SK-N-SH (cell line): ENCODE measurements around the gene AP2A1. TPM values are rescaled to one million over a fixed set of nuclear protein-coding genes. Genes with fewer than 3 reads are reported as not detected.

Experiments
- CTCF ChIA-PET: fragments of 300-600, 350-600 bp; formaldehyde crosslinking; extraction: SDS; loops from one replicate; lab custom pipeline; 2021; lab: Yijun Ruan, JAX
- POLR2A ChIA-PET: fragments of 350-600 bp; sonication (Branson Sonifier 250); formaldehyde crosslinking; extraction: SDS; loops from one replicate; lab custom pipeline; 2020; ENCODE audit warnings: antibody characterized with exemption, inconsistent platforms; lab: Yijun Ruan, JAX
- DNase-seq: peaks from one replicate; pipeline ENCODE4 v3.0.0; 2012
- H2AFZ ChIP-seq: fragments of 200-600 bp; sonication (generic); 2 replicates; pipeline ENCODE4 v1.8.1; 2016; ENCODE audit warnings: antibody characterized with exemption, mild to moderate bottlenecking, low read depth
- H3F3A ChIP-seq: fragments of 200-600 bp; sonication (generic); replicated peaks from 2 replicates; pipeline ENCODE3; 2016; ENCODE audit warnings: antibody characterized with exemption, mild to moderate bottlenecking; ENCODE audit not compliant: insufficient read depth
- H3K27ac ChIP-seq, 2 experiments: fragments of 200-500 bp in 1 of 2; fragments of 200-600 bp in 1 of 2; sonication (Bioruptor generic) in 1 of 2; sonication (generic), shearing (Covaris generic) in 1 of 2; 2 replicates each; pipeline versions ENCODE4 v1.5.1 to v1.6.1; 2014 to 2016; ENCODE audit warnings: low read depth in 2 of 2, inconsistent platforms in 1 of 2, low read length in 1 of 2, mild to moderate bottlenecking in 1 of 2, mixed read lengths in 1 of 2
- H3K27me3 ChIP-seq: fragments of 200-600 bp; sonication (generic), shearing (Covaris generic); 2 replicates; pipeline ENCODE4 v1.6.1; 2016; ENCODE audit warnings: mixed run types; ENCODE audit not compliant: insufficient read depth
- H3K36me3 ChIP-seq, 2 experiments: fragments of 200-500 bp in 1 of 2; fragments of 200-600 bp in 1 of 2; sonication (Bioruptor generic) in 1 of 2; sonication (generic) in 1 of 2; replicated peaks in 1 of 2; 2 replicates each; pipeline versions ENCODE3 to v1.5.1; 2014 to 2016; ENCODE audit warnings: low read length in 1 of 2, mild to moderate bottlenecking in 1 of 2; ENCODE audit not compliant: insufficient read depth in 2 of 2, control insufficient read depth in 1 of 2
- H3K4me1 ChIP-seq, 2 experiments: fragments of 200-500 bp in 1 of 2; fragments of 200-600 bp in 1 of 2; sonication (Bioruptor generic) in 1 of 2; sonication (generic), shearing (Covaris generic) in 1 of 2; 2 replicates each; pipeline versions ENCODE4 v1.5.1 to v1.6.1; 2014 to 2016; ENCODE audit warnings: low read depth in 1 of 2, low read length in 1 of 2, mixed run types in 1 of 2; ENCODE audit not compliant: insufficient read depth in 2 of 2, control insufficient read depth in 1 of 2
- H3K4me2 ChIP-seq: fragments of 200-600 bp; sonication (generic), shearing (Covaris generic); 2 replicates; pipeline ENCODE4 v1.6.1; 2017; ENCODE audit warnings: mixed run types
- H3K4me3 ChIP-seq, 2 experiments: fragments of 200-500 bp in 1 of 2; fragments of 200-600 bp in 1 of 2; sonication (Bioruptor generic) in 1 of 2; sonication (generic), shearing (Covaris generic) in 1 of 2; 2 replicates each; pipeline versions ENCODE4 v1.5.1 to v1.8.1; 2014 to 2016; ENCODE audit warnings: low read depth in 2 of 2, inconsistent platforms in 1 of 2, low read length in 1 of 2, mild to moderate bottlenecking in 1 of 2, mixed read lengths in 1 of 2, moderate library complexity in 1 of 2
- H3K79me2 ChIP-seq: fragments of 200-600 bp; sonication (generic); 2 replicates; pipeline ENCODE4 v1.8.1; 2017; ENCODE audit warnings: mild to moderate bottlenecking; ENCODE audit not compliant: insufficient read depth
- H3K9ac ChIP-seq: fragments of 200-600 bp; sonication (generic); 2 replicates; pipeline ENCODE4 v1.6.1; 2017; ENCODE audit warnings: mixed run types
- H3K9me2 ChIP-seq: fragments of 200-600 bp; sonication (generic); 2 replicates; pipeline ENCODE4 v1.6.1; 2017; ENCODE audit warnings: mixed run types
- H3K9me3 ChIP-seq: fragments of 200-600 bp; sonication (generic); 2 replicates; pipeline ENCODE4 v1.6.1; 2017; ENCODE audit warnings: mixed run types, mild to moderate bottlenecking, moderate library complexity
- H4K20me1 ChIP-seq: fragments of 200-600 bp; sonication (generic); 2 replicates; pipeline ENCODE4 v1.6.1; 2017; ENCODE audit warnings: mild to moderate bottlenecking, mixed run types; ENCODE audit not compliant: insufficient read depth
- FOSL2 ChIP-seq: IDR thresholded peaks from 2 replicates; pipeline ENCODE4 v1.4.0; 2012; ENCODE audit warnings: low read depth, mild to moderate bottlenecking, moderate library complexity, borderline replicate concordance
- FOXJ3 ChIP-seq: sonication (generic); formaldehyde crosslinking; IDR thresholded peaks from 2 replicates; pipeline ENCODE4 v1.5.1; 2020; ENCODE audit warnings: mild to moderate bottlenecking, missing genetic modification reagents
- GABPA ChIP-seq: IDR thresholded peaks from 2 replicates; pipeline ENCODE4 v1.4.0; 2012; ENCODE audit warnings: low read depth, mild to moderate bottlenecking
- NFIC ChIP-seq: IDR thresholded peaks from 2 replicates; pipeline ENCODE4 v1.4.0; 2012; ENCODE audit warnings: borderline replicate concordance
- NRF1 ChIP-seq: IDR thresholded peaks from 2 replicates; pipeline ENCODE4 v1.6.1; 2012; ENCODE audit warnings: low read depth, mild to moderate bottlenecking, low read length
- POLR2AphosphoS5 ChIP-seq: IDR thresholded peaks from 2 replicates; pipeline ENCODE4 v1.6.1; 2012; ENCODE audit warnings: low read depth, low read length
- RCOR1 ChIP-seq: fragments of 150-350 bp; IDR thresholded peaks from 2 replicates; pipeline ENCODE4 v1.6.1; 2017; ENCODE audit warnings: antibody characterized with exemption, low read length
- TAF1 ChIP-seq: IDR thresholded peaks from 2 replicates; pipeline ENCODE4 v1.6.1; 2012; ENCODE audit warnings: low read depth, mild to moderate bottlenecking, low read length, moderate library complexity, borderline replicate concordance
- USF1 ChIP-seq: IDR thresholded peaks from 2 replicates; pipeline ENCODE4 v1.4.0; 2012; ENCODE audit warnings: low read depth, borderline replicate concordance
- WGBS: methylation state at CpG from one replicate; pipeline ENCODE4 v1.1.6; 2017; ENCODE audit warnings: low lambda C conversion rate; 5-methylcytosine and 5-hydroxymethylcytosine counted together
- polyA plus RNA-seq, 3 experiments: library from polyadenylated mRNA; depleted of rRNA; stranded (reverse); fragments of >200 nt; gene quantifications; 2 replicates each; pipeline ENCODE4 v1.2.3, GENCODE V29; 2012
- TF ChIP-seq, protein P1 (sequence below): IDR thresholded peaks from 2 replicates; pipeline ENCODE4 v1.6.1; 2012; ENCODE audit warnings: mild to moderate bottlenecking, low read depth, low read length, moderate library complexity
- TF ChIP-seq, protein P2 (sequence below): IDR thresholded peaks from 2 replicates; pipeline ENCODE4 v1.4.0; 2012; ENCODE audit warnings: low read depth, borderline replicate concordance

Gene AP2A1
- polyA plus RNA-seq, 1 of the 3 experiments (the other 2 are of a cell fraction) = 74.8 TPM

DNA sequence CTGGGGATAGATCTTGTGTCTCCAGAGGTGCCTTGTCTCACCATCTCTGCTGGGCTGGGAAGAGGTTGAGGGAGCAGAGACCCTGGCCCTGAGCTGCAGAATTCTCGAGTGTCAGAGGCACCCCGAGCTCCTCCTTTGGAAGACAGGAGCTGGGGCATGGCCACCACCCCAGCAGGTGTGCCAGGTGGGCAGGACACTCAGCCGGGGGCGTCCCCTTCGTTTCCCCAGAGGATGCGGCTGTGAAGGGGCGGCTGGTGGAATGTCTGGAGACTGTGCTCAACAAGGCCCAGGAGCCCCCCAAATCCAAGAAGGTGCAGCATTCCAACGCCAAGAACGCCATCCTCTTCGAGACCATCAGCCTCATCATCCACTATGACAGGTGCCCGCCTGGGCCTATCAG lies 31.8 kb downstream of the AP2A1 start:
- Histone ChIP-seq H3K9me3 (no peaks in the 10 kb centered on the region), H3K27me3 (no peaks in the 10 kb centered on the region), H3K9ac (no peak overlapping the region), H3K4me2 (no peak overlapping the region), H3K27ac (no peak overlapping the region), H3K4me1 (peaks cover 0 to 16% of the 10 kb centered on the region in 2 experiments; a peak in 1 of 4 replicates), H4K20me1 (no peaks in the 10 kb centered on the region), H3K79me2 (no peaks in the 10 kb centered on the region), H2AFZ (no peak overlapping the region), H3F3A (no peaks in the 10 kb centered on the region), H3K9me2 (no peaks in the 10 kb centered on the region), H3K36me3 (peaks cover 26 to 40% of the 10 kb centered on the region in 2 experiments), H3K4me3 (no peak overlapping the region)
- 100% methylated on average over 4 of the region's 11 CpGs for WGBS
- ChIA-PET POLR2A (no interaction called here), CTCF (no interaction called here)
- TF ChIP-seq, protein P1, sequence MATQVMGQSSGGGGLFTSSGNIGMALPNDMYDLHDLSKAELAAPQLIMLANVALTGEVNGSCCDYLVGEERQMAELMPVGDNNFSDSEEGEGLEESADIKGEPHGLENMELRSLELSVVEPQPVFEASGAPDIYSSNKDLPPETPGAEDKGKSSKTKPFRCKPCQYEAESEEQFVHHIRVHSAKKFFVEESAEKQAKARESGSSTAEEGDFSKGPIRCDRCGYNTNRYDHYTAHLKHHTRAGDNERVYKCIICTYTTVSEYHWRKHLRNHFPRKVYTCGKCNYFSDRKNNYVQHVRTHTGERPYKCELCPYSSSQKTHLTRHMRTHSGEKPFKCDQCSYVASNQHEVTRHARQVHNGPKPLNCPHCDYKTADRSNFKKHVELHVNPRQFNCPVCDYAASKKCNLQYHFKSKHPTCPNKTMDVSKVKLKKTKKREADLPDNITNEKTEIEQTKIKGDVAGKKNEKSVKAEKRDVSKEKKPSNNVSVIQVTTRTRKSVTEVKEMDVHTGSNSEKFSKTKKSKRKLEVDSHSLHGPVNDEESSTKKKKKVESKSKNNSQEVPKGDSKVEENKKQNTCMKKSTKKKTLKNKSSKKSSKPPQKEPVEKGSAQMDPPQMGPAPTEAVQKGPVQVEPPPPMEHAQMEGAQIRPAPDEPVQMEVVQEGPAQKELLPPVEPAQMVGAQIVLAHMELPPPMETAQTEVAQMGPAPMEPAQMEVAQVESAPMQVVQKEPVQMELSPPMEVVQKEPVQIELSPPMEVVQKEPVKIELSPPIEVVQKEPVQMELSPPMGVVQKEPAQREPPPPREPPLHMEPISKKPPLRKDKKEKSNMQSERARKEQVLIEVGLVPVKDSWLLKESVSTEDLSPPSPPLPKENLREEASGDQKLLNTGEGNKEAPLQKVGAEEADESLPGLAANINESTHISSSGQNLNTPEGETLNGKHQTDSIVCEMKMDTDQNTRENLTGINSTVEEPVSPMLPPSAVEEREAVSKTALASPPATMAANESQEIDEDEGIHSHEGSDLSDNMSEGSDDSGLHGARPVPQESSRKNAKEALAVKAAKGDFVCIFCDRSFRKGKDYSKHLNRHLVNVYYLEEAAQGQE = no peak
- TF ChIP-seq, protein P2, sequence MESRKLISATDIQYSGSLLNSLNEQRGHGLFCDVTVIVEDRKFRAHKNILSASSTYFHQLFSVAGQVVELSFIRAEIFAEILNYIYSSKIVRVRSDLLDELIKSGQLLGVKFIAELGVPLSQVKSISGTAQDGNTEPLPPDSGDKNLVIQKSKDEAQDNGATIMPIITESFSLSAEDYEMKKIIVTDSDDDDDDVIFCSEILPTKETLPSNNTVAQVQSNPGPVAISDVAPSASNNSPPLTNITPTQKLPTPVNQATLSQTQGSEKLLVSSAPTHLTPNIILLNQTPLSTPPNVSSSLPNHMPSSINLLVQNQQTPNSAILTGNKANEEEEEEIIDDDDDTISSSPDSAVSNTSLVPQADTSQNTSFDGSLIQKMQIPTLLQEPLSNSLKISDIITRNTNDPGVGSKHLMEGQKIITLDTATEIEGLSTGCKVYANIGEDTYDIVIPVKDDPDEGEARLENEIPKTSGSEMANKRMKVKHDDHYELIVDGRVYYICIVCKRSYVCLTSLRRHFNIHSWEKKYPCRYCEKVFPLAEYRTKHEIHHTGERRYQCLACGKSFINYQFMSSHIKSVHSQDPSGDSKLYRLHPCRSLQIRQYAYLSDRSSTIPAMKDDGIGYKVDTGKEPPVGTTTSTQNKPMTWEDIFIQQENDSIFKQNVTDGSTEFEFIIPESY = no peak
- TF ChIP-seq GABPA (no peak), FOXJ3 (CRISPR knock-in tag) (no peak), USF1 (no peak), TAF1 (no peak)
- DNase-seq = no peak

DNA sequence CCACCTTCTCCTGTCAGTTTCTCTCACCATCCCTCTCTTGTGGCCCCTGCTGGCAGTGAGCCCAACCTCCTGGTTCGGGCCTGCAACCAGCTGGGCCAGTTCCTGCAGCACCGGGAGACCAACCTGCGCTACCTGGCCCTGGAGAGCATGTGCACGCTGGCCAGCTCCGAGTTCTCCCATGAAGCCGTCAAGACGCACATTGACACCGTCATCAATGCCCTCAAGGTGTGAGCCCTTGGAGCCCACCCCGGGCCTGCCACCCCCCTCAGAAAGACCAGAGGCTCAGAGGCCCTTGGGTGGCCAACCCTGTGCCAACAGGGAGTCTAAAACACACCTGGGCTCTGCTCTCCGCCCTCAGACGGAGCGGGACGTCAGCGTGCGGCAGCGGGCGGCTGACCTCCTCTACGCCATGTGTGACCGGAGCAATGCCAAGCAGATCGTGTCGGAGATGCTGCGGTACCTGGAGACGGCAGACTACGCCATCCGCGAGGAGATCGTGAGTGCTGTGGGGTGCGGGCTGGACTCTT lies 32.5 kb downstream of the AP2A1 start:
- H3K9me2 ChIP-seq = no peaks in the 10 kb centered on the region
- CTCF ChIA-PET = no interaction called here
- no peak overlapping the region for H2AFZ ChIP-seq
- H3K36me3 ChIP-seq = peaks cover 28 to 43% of the 10 kb centered on the region in 2 experiments
- no peaks in the 10 kb centered on the region for H3K9me3 ChIP-seq
- H3K9ac ChIP-seq = no peak overlapping the region
- H3K4me1 ChIP-seq = peaks cover 0 to 16% of the 10 kb centered on the region in 2 experiments; a peak in 1 of 4 replicates
- H4K20me1 ChIP-seq = no peaks in the 10 kb centered on the region
- 95% methylated on average over 25 of the region's 28 CpGs for WGBS
- no peaks in the 10 kb centered on the region for H3K79me2 ChIP-seq
- H3K4me3 ChIP-seq = no peak overlapping the region
- POLR2A ChIA-PET = no interaction called here
- no peak for DNase-seq
- TF ChIP-seq, protein P1 = no peak
- TF ChIP-seq POLR2AphosphoS5 = no peak
- no peak for TF ChIP-seq NRF1
- TF ChIP-seq FOSL2 = no peak
- TF ChIP-seq NFIC = no peak
- TF ChIP-seq GABPA = no peak
- TF ChIP-seq RCOR1 = no peak
- TF ChIP-seq USF1 = no peak
- TF ChIP-seq, all 33 proteins: peak for 0
- H3F3A ChIP-seq = peaks cover 5% of the 10 kb centered on the region
- no peak overlapping the region for H3K4me2 ChIP-seq
- no peaks in the 10 kb centered on the region for H3K27me3 ChIP-seq
- no peak overlapping the region for H3K27ac ChIP-seq
